ENCODE measurements around the gene SRRM5. TPM values are rescaled to one million over a fixed set of nuclear protein-coding genes. Genes with fewer than 3 reads are reported as not detected.

Gene SRRM5
- total RNA-seq, 1 donor from 2014 or later = 0.29 TPM

DNA sequence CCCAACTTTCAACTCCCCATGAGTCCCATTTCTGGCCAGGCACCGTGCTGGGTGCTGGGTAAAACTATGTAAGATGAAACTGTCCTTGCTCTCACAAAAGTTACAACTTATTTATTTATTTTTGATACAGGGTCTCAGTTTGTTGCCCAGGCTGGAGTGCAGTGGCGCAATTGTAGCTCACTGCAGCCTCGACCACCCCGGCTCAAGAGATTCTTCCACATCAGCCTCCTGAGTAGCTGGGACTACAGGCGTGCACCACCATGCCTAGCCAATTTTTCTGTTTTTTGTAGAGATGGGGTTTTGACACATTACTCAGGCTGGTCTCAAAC, 40.6 kb downstream of the SRRM5 start:
- intact Hi-C loops (cut with DNase I) = no loop called here
- no peak for ATAC-seq
- no peaks in the 10 kb centered on the region for H3K9me3 ChIP-seq
- H3K4me1 ChIP-seq = no peaks in the 10 kb centered on the region
- no peak overlapping the region for H3K27ac ChIP-seq
- peaks cover 79% of the 10 kb centered on the region for H3K36me3 ChIP-seq
- no peak overlapping the region for H3K4me3 ChIP-seq
- no peaks in the 10 kb centered on the region for H3K27me3 ChIP-seq
- DNase-seq = no peak
- no peak for TF ChIP-seq CTCF (IDR thresholded peaks at IDR 0.05)

GRCh38 chr19:43656436-43656835, 44.5 kb downstream of the SRRM5 start:
- no peak overlapping the region for H3K4me3 ChIP-seq
- intact Hi-C loops (cut with DNase I) = no loop called here
- TF ChIP-seq CTCF (IDR thresholded peaks at IDR 0.05) = no peak
- H3K27ac ChIP-seq = no peak overlapping the region
- peaks cover 66% of the 10 kb centered on the region for H3K36me3 ChIP-seq
- H3K9me3 ChIP-seq = no peaks in the 10 kb centered on the region
- H3K27me3 ChIP-seq = no peaks in the 10 kb centered on the region
- ATAC-seq = no peak
- no peak for DNase-seq
- H3K4me1 ChIP-seq = no peaks in the 10 kb centered on the region

DNA sequence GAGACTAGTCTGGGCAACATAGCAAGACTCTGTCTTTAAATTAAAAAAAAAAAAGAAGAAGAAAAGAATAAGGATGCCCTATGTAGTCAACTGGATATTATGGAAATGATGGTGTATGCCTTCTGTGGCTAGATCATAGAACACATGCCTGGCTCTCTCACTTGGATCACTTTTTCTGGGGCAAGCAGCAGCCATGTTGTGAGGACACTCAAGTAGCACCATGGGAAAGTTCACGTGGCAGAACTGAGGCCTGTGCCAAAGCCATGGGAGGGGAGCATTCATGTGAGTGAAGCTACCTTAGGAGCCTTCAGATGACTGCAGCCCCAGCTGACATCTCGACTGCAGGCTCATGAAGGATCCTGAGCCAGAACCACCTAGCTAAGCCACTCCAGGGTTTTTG, 46.1 kb downstream of the SRRM5 start:
- TF ChIP-seq CTCF (IDR thresholded peaks at IDR 0.05) = no peak
- intact Hi-C loops (cut with DNase I) = no loop called here
- Histone ChIP-seq H3K27ac (no peak overlapping the region), H3K27me3 (no peaks in the 10 kb centered on the region), H3K36me3 (peaks cover 64% of the 10 kb centered on the region), H3K4me3 (no peak overlapping the region), H3K9me3 (no peaks in the 10 kb centered on the region), H3K4me1 (no peaks in the 10 kb centered on the region)
- no peak for DNase-seq
- no peak for ATAC-seq

DNA sequence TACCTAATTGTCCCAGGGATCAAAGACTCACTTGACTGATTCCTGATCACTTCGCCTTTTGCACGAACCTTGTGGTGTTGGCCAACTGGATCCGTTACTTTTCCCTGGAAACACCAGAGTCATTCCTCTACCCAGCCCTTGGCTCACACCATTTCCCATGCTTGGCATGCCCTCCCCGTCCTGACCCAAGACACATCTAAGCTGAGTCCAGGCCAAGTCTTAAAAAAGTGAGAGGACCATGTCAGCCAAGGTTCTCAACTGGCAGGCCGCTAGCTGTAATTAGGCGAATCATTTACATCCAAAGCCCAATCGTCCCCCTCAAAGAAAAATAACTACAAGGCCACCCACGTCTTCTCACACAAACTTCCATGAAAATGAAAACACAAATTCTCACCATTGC, 46.6 kb downstream of the SRRM5 start:
- Histone ChIP-seq H3K9me3 (no peaks in the 10 kb centered on the region), H3K36me3 (peaks cover 59% of the 10 kb centered on the region), H3K4me1 (peaks cover 2% of the 10 kb centered on the region), H3K27me3 (no peaks in the 10 kb centered on the region), H3K27ac (no peak overlapping the region), H3K4me3 (no peak overlapping the region)
- intact Hi-C loops (cut with DNase I) = no loop called here
- no peak for DNase-seq
- no peak for ATAC-seq
- TF ChIP-seq CTCF (IDR thresholded peaks at IDR 0.05) = no peak

- ATAC-seq = no peak
- H3K27me3 ChIP-seq = no peaks in the 10 kb centered on the region
- H3K4me3 ChIP-seq = no peak overlapping the region
- no peaks in the 10 kb centered on the region for H3K9me3 ChIP-seq
- no peak for DNase-seq
- intact Hi-C loops (cut with DNase I) = no loop called here
- H3K27ac ChIP-seq = no peak overlapping the region
- peaks cover 13% of the 10 kb centered on the region for H3K4me1 ChIP-seq
- TF ChIP-seq CTCF (IDR thresholded peaks at IDR 0.05) = no peak
- peaks cover 53% of the 10 kb centered on the region for H3K36me3 ChIP-seq
These were observed 48.5 kb downstream of the SRRM5 start for GRCh38 chr19:43660301-43660970.

- no peak for TF ChIP-seq CTCF (IDR thresholded peaks at IDR 0.05)
- H3K27ac ChIP-seq = no peak overlapping the region
- H3K36me3 ChIP-seq = peaks cover 52% of the 10 kb centered on the region
- no peak for DNase-seq
- intact Hi-C loops (cut with DNase I) = no loop called here
- no peak for ATAC-seq
- H3K9me3 ChIP-seq = no peaks in the 10 kb centered on the region
- H3K4me1 ChIP-seq = peaks cover 13% of the 10 kb centered on the region
- H3K4me3 ChIP-seq = no peak overlapping the region
- no peaks in the 10 kb centered on the region for H3K27me3 ChIP-seq
These were observed 49.1 kb downstream of the SRRM5 start for GRCh38 chr19:43660971-43661360.
